ENCODE results near the gene DEXI. TPM values are rescaled to one million over a fixed set of nuclear protein-coding genes. Genes with fewer than 3 reads are reported as not detected.

Gene DEXI
- total and polyA plus RNA-seq, 2 of the 13 experiments (the other 11 are each of a cell fraction or from before 2014, with no cell fraction given): 51.5 to 70.4 TPM

- TF ChIP-seq GRHL1 (CRISPR knock-in tag; conservative IDR thresholded peaks at IDR 0.05) (no peak), ZNF574 (CRISPR knock-in tag; IDR thresholded peaks at IDR 0.05) (peak; percentile 42; the same call in 1 of the 2 replicates), POGK (CRISPR knock-in tag; conservative IDR thresholded peaks at IDR 0.05) (no peak), CHD2 (IDR thresholded peaks at IDR 0.05; ENCODE audit: low read depth, low read length) (no peak), SP4 (CRISPR knock-in tag; IDR thresholded peaks at IDR 0.05) (no peak), ELF4 (CRISPR knock-in tag; IDR thresholded peaks at IDR 0.05; ENCODE audit: borderline replicate concordance) (no peak), SKI (IDR thresholded peaks at IDR 0.05; ENCODE audit: partially characterized antibody) (no peak), HOXA3 (CRISPR knock-in tag; IDR thresholded peaks at IDR 0.05) (peak; percentile 56), ZNF644 (CRISPR knock-in tag; IDR thresholded peaks at IDR 0.05; ENCODE audit: low read depth) (no peak), SMC3 (IDR thresholded peaks at IDR 0.05; ENCODE audit: low read length) (no peak), ZNF121 (CRISPR knock-in tag; IDR thresholded peaks at IDR 0.05) (no peak), AHR (CRISPR knock-in tag; IDR thresholded peaks at IDR 0.05) (no peak), TEAD3 (CRISPR knock-in tag; optimal IDR thresholded peaks at IDR 0.05; ENCODE audit: borderline replicate concordance) (no peak), IRX3 (CRISPR knock-in tag; IDR thresholded peaks at IDR 0.05; ENCODE audit: borderline replicate concordance, low read depth) (no peak), ARID5B (CRISPR knock-in tag; IDR thresholded peaks at IDR 0.05) (peak; percentile 43; the same call in 1 of the 2 replicates), MATR3 (CRISPR knock-in tag; IDR thresholded peaks at IDR 0.05) (no peak), ZNF710 (CRISPR knock-in tag; IDR thresholded peaks at IDR 0.05; ENCODE audit: borderline replicate concordance) (peak; percentile 64; the same call in 1 of the 2 replicates)
These were observed 36.7 kb upstream of the DEXI start (continued) for GRCh38 chr16:10978871-10979446.
